ENCODE data around the gene CDRT4. TPM values are rescaled to one million over a fixed set of nuclear protein-coding genes. Genes with fewer than 3 reads are reported as not detected.
A peak's percentile ranks its signal among the peaks of the same experiment; 100 is the strongest.

Gene CDRT4
- total RNA-seq, 4 donors from 2014 or later, result 2.1 to 18.9 (median 12.4) TPM

GRCh38 chr17:15412606-15413005, 54.8 kb downstream of the CDRT4 start:
- peaks cover 0 to 66% (median 27%) of the 10 kb centered on the region in 4 donors for H3K4me1 ChIP-seq
- no peak for DNase-seq (ENCODE audit: low spot score in 2 of 2)
- no peaks in the 10 kb centered on the region for H3K9me3 ChIP-seq
- no peak overlapping the region for H3K4me3 ChIP-seq
- WGBS, 2 donors, result 73 to 81% methylated on average over 7 of the region's 7 CpGs
- H3K27ac ChIP-seq, result peak overlapping the region; percentile 57 to 95 (median 82)
- H3K36me3 ChIP-seq, result no peaks in the 10 kb centered on the region
- H3K27me3 ChIP-seq, result no peaks in the 10 kb centered on the region
- TF ChIP-seq POLR2A (IDR thresholded peaks at IDR 0.05) (no peak), CTCF (IDR thresholded peaks at IDR 0.05) (no peak), EP300 (IDR thresholded peaks at IDR 0.05) (no peak)

GRCh38 chr17:15411384-15412198, 55.8 kb downstream of the CDRT4 start:
- Histone ChIP-seq H3K36me3 (no peaks in the 10 kb centered on the region), H3K27ac (peak overlapping the region; percentile 57 to 95 (median 82)), H3K9me3 (no peaks in the 10 kb centered on the region), H3K4me3 (no peak overlapping the region), H3K4me1 (peaks cover 0 to 67% (median 27%) of the 10 kb centered on the region in 4 donors), H3K27me3 (no peaks in the 10 kb centered on the region)
- TF ChIP-seq EP300 (IDR thresholded peaks at IDR 0.05) (peak; percentile 17 to 85), POLR2A (IDR thresholded peaks at IDR 0.05) (no peak)
- peak; percentile 31 to 61 for DNase-seq (ENCODE audit: low spot score in 2 of 2)
- WGBS, 2 donors, result 41 to 43% methylated on average over 7 of the region's 7 CpGs

- TF ChIP-seq CTCF (IDR thresholded peaks at IDR 0.05) (no peak), POLR2A (IDR thresholded peaks at IDR 0.05) (peak; percentile 60 to 72), EP300 (IDR thresholded peaks at IDR 0.05) (peak; percentile 70 to 98)
- peak; percentile 47 to 50 for DNase-seq (ENCODE audit: low spot score in 2 of 2)
- 24 to 33% methylated on average over 14 of the region's 14 CpGs for whole genome bisulfite sequencing, 2 donors
Observed at GRCh38 chr17:15409721-15410250, 57.6 kb downstream of the CDRT4 start.

GRCh38 chr17:15408803-15409202, 58.6 kb downstream of the CDRT4 start:
- H3K27ac ChIP-seq, result peak overlapping the region in 3 of 4 donors; percentile 57 to 95 (median 92)
- H3K36me3 ChIP-seq, result no peaks in the 10 kb centered on the region
- WGBS, 2 donors, result 75 to 85% methylated on average over 3 of the region's 3 CpGs
- H3K9me3 ChIP-seq, result no peaks in the 10 kb centered on the region
- no peak for TF ChIP-seq POLR2A (IDR thresholded peaks at IDR 0.05)
- TF ChIP-seq EP300 (IDR thresholded peaks at IDR 0.05), result no peak
- no peak for TF ChIP-seq CTCF (IDR thresholded peaks at IDR 0.05)
- H3K4me1 ChIP-seq, result peaks cover 0 to 81% (median 44%) of the 10 kb centered on the region in 4 donors
- no peak for DNase-seq (ENCODE audit: low spot score in 2 of 2)
- H3K27me3 ChIP-seq, result no peaks in the 10 kb centered on the region
- H3K4me3 ChIP-seq, result no peak overlapping the region

More at GRCh38 chr17:15409721-15410250, 57.6 kb downstream of the CDRT4 start:
- Histone ChIP-seq H3K9me3 (no peaks in the 10 kb centered on the region), H3K36me3 (no peaks in the 10 kb centered on the region), H3K4me3 (peak overlapping the region; percentile 19 to 48 (median 20)), H3K27me3 (no peaks in the 10 kb centered on the region), H3K4me1 (peaks cover 0 to 81% (median 40%) of the 10 kb centered on the region in 4 donors), H3K27ac (peak overlapping the region; percentile 57 to 95 (median 82))

GRCh38 chr17:15406081-15406480, 61.3 kb downstream of the CDRT4 start:
- peak overlapping the region in 3 of 4 donors; percentile 4 to 87 (median 80) for H3K27ac ChIP-seq
- H3K4me3 ChIP-seq, result no peak overlapping the region
- H3K9me3 ChIP-seq, result no peaks in the 10 kb centered on the region
- 41 to 55% methylated on average over 4 to 5 of the region's 5 CpGs for WGBS, 2 donors
- no peak for TF ChIP-seq EP300 (IDR thresholded peaks at IDR 0.05)
- no peak for DNase-seq (ENCODE audit: low spot score in 2 of 2)
- peaks cover 0 to 64% (median 34%) of the 10 kb centered on the region in 4 donors for H3K4me1 ChIP-seq
- no peaks in the 10 kb centered on the region for H3K36me3 ChIP-seq
- H3K27me3 ChIP-seq, result no peaks in the 10 kb centered on the region

- peaks cover 0 to 56% (median 24%) of the 10 kb centered on the region in 4 donors for H3K4me1 ChIP-seq
- DNase-seq (ENCODE audit: low spot score in 2 of 2), result no peak
- H3K4me3 ChIP-seq, result no peak overlapping the region
- no peaks in the 10 kb centered on the region for H3K27me3 ChIP-seq
- TF ChIP-seq EP300 (IDR thresholded peaks at IDR 0.05) (no peak), CTCF (IDR thresholded peaks at IDR 0.05) (no peak), POLR2A (IDR thresholded peaks at IDR 0.05) (no peak)
- H3K27ac ChIP-seq, result peak overlapping the region in 3 of 4 donors; percentile 29 to 87 (median 80)
- 64 to 72% methylated on average over 6 of the region's 6 CpGs for WGBS, 2 donors
- H3K9me3 ChIP-seq, result no peaks in the 10 kb centered on the region
- no peaks in the 10 kb centered on the region for H3K36me3 ChIP-seq
Observed at GRCh38 chr17:15405058-15405415, 62.4 kb downstream of the CDRT4 start.
